Stimulated activated CD8-positive, alpha-beta memory T cell treated with anti-CD3 and anti-CD28 coated beads, Interleukin-7, amount 100 ng/mL, for 48 hours (primary cell): ENCODE measurements around the gene MAST4.

Experiments
- DNase-seq, 2 donors: peaks; one replicate each; pipeline ENCODE4 v3.0.0-alpha.2; 2020; ENCODE audit warnings: low read depth in 1 of 2; ENCODE audit errors: extremely low read depth in 1 of 2

Gene MAST4

DNA sequence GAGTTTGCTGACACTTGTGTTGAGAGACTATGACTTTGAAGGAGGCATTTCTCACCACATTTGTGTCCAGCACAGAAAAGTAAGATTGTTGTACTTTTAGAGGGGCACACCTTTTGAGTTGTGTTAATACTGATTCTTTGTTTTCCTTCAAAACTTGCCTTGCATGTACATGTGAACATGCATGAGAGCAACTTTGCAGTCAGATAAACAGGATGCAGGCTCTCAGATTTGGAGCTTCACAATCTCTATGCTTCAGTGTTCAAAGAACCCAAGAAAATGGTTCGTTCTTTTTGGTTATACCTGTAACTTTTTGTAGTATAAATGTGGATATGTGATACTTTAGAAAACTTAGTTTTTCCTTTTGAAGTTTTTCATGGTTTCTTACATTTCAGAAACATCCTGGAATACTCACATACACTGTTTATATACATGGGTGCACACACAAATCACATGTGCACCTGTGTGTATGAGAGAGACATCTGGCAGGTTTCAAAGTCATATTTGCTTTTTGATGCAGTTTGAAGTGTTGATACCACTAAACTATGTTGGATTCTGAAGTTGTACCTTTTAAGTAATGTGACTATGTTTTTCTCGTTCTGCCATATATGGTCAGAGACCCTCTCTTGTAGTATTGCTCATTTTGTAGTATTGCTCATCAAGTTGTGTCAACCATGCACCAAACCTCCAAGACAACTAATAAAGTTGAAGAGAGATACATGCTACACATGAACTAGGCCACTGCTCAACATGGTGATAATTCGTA, 409.7 kb downstream of the MAST4 start:
- no peak for DNase-seq

- DNase-seq, result no peak
These were observed 410.3 kb downstream of the MAST4 start for GRCh38 chr5:67006500-67006848.

DNA sequence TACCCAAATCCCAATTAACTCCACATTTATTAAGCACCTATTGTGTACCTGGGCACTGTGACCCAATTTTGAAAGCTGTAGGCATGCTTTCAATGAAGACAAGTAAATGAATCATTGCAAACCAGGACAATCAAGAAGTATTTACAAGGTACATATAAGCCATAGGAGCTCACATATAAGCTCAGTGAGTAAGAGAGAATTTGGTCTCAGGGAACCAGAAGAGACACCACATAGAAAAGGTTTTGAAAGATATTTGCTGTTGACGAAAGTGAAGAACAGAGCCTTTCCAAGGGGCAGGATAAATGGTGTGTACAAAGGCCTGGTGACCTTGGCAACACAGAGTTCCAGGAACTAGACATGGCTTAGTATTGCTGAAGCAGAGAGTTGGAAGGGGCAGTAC, 412.8 kb downstream of the MAST4 start:
- DNase-seq, result no peak

DNA sequence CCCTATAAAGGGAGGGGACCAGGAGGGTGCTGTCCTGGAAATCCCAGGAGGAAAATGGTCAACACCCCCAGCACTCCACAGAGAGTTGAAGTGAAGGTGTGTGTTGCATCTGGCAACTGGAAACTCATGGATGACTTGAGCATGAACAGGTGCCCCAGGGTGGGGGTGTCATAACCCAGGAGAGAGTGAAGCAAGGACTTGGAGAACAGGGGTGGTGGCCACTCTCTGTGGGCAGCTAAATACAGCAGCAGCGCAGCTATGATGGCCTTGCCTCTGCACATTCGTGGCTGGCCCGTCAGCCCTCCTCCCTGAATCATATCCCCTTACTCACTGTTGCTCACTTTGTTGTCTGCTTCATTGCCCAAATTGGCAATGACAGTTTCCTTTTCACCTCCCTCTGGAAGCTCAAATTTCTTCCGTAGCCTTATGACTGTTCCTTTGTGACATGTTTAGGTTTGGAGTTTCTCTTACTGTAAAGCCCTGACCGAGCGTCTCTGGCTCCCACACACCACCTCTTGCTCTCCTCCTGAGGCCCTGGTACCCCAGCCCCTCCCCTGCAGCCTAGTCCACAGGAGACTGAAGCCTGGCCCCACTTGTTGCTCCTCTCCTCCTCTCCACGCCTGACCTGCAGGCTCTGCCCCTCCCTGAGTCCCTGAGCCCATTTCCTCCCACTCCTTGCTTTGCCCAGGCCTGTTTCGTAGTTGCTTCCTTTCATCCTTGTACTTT, 414.7 kb downstream of the MAST4 start:
- DNase-seq, result peak in 1 of 2 donors; percentile 47

DNA sequence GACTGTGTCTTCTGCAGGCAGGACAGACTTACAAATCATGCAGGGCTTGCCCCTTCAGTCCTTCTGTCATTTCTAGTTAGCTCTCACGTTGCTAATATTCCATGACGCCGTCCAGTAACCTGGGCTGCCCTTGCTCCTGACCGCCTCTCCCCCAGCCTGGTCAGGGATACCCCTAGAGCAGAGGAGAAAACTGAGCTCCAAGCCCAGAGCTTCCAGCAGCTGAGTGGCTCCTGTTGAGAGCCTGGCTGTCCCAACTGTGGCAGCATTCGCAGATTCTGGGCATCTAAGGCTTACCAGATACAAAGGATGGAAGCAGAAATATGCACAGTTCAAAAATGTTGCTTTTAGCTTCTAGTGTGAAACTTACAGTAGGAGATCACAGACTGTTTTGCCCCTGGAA, 415.2 kb downstream of the MAST4 start:
- no peak for DNase-seq

DNA sequence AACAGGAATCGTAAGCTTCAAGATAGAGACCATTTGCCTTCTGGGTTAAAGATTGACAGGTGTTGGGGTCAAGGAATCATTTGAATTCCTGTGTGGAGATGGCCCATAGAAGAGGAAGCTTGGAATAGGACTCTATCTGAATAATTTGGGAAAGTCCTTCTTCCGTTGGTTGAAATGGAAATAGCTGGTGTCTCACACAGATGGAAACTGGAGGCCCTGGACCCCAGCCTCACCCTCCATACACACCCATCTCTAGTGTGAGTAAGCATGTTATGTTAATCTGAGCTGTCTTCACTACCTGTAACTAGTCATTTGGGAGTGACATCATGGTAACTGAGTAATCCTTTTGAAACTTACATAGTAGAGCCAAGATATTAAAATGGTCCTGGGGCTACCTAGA, 416.0 kb downstream of the MAST4 start:
- no peak for DNase-seq

GRCh38 chr5:67013719-67014118, 417.5 kb downstream of the MAST4 start:
- DNase-seq, result no peak

- no peak for DNase-seq
These were observed 418.0 kb downstream of the MAST4 start for GRCh38 chr5:67014191-67014590.

- no peak for DNase-seq
These were observed 418.8 kb downstream of the MAST4 start for GRCh38 chr5:67014957-67015400.

GRCh38 chr5:67015541-67016191, 419.5 kb downstream of the MAST4 start:
- no peak for DNase-seq

- DNase-seq, result no peak
These were observed 423.1 kb downstream of the MAST4 start for GRCh38 chr5:67019065-67019845.

GRCh38 chr5:67020096-67020615, 424.0 kb downstream of the MAST4 start:
- DNase-seq, result no peak

DNA sequence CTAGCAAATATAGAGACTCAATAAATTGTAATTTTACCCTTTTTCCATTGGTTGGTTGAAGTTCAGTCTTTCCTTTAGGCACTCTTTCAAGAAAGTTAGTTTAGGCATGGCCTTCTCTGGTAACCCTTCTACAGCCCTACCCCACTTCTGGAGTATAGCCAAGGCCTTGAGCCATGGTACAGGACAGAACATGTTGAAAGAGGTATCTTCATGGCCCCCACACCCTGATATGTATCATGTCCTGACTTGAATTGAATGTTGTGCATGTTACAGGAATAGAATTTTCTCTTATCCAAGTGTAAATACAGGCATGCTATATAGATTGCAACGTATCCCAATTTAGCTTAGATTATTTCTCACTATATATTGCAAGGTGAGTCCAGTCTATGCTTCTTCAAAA, 424.8 kb downstream of the MAST4 start:
- DNase-seq, result no peak

DNA sequence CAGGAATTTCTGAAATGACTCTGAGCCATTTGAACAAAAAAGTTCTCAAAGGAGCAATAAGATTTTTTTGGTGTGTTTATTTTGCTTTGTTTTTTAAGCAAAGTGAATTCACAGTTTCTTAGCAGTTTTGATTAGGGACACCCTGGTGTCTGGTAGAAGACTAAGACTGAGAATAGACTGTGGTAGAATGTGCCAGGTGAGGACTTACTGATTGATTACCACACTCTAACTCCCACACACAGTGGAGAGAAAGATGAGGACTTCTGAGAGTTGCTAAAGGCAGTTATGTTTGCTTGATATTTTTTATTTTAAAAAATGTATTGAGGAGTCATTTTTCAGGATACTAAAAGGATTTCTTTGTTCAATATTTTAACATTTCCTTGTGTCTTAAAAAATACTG, 425.3 kb downstream of the MAST4 start:
- no peak for DNase-seq

- no peak for DNase-seq
These were observed 425.8 kb downstream of the MAST4 start for GRCh38 chr5:67021962-67022361.

GRCh38 chr5:67025457-67025856, 429.3 kb downstream of the MAST4 start:
- no peak for DNase-seq

GRCh38 chr5:67026278-67026677, 430.1 kb downstream of the MAST4 start:
- no peak for DNase-seq

- no peak for DNase-seq
These were observed 431.0 kb downstream of the MAST4 start for GRCh38 chr5:67027171-67027570.

DNA sequence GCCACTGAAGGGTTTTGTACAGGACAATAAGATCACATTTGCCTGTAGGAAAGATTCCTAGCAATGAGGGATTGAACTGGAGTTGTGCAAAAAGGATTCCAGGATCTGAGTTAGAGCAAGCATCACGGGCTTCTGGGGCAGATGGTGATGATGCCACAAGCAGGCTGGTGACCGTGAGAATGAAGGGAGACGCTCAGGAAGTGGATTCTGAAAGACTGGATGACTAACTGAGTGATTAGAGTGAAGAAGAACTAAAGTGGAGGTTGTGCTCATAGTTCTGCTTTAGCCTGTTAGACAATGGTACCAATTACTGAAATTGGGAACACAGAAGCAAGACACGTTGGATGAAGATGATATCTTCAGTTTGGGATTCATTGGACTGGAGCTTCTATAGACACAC, 432.2 kb downstream of the MAST4 start:
- no peak for DNase-seq

DNA sequence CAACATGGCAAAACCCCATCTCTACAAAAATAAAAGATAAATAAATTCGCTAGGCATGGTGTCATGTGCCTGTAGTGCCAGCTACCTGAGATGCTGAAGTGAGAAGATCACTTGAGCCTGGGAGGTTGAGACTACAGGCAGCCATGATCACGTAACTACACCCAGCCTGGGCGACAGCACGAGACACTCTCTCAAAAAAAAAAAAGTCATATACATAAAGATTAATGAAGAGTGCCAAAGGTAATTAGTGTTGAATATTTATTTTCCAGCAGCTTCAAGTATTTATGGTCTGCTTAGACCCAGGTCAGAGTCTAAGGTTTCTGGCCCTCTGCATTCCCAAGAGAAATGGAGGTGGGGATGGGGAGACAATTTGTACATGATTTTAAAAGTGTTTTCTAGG, 432.7 kb downstream of the MAST4 start:
- no peak for DNase-seq

DNA sequence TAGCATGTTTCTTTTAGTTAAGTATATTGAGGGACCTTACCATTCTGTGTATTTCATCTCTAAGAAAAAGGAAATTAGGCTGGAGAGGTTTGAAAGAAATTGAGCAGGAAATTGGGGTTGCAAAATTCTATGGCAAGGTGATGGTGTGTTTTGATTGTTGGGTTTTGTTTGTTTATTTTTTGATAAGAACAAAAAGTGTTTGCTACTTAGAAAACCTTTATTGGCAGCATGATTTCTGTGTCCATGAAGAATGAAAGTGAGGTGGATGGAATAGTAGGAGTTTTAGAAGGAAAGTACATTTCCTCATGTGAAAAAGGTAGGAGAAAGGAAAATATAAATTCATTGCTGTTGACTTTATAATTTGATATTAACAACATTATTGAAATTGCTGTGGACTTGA, 433.3 kb downstream of the MAST4 start:
- no peak for DNase-seq
